ENCODE measurements around the gene RAB11FIP4. TPM values are rescaled to one million over a fixed set of nuclear protein-coding genes. Genes with fewer than 3 reads are reported as not detected.

RAB11FIP4 gene
- total and polyA plus RNA-seq, 2 of the 13 experiments (the other 11 are each of a cell fraction or from before 2014, with no cell fraction given): 28.0 to 89.3 TPM

DNA sequence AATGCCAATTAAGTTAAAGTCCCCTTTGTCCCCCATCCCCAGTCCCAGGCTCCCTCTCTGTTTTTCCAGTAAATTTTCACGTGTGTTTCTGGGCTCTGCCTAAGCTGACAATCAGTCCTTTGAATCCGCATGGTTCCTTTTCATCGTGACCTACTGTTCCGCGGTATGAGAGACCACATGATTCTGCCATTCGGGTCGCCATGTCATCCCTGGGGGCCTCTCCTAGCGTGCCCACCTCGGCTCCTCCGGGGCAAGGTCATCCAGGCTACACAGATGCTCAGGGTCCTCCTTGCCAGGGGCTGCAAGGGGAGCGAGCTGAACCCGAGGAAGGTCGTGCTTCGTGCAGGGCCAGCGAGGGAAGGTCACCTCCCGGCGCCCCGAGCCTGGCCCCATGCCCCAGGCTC, 157.6 kb downstream of the RAB11FIP4 start (continued):
- TF ChIP-seq, protein P1, sequence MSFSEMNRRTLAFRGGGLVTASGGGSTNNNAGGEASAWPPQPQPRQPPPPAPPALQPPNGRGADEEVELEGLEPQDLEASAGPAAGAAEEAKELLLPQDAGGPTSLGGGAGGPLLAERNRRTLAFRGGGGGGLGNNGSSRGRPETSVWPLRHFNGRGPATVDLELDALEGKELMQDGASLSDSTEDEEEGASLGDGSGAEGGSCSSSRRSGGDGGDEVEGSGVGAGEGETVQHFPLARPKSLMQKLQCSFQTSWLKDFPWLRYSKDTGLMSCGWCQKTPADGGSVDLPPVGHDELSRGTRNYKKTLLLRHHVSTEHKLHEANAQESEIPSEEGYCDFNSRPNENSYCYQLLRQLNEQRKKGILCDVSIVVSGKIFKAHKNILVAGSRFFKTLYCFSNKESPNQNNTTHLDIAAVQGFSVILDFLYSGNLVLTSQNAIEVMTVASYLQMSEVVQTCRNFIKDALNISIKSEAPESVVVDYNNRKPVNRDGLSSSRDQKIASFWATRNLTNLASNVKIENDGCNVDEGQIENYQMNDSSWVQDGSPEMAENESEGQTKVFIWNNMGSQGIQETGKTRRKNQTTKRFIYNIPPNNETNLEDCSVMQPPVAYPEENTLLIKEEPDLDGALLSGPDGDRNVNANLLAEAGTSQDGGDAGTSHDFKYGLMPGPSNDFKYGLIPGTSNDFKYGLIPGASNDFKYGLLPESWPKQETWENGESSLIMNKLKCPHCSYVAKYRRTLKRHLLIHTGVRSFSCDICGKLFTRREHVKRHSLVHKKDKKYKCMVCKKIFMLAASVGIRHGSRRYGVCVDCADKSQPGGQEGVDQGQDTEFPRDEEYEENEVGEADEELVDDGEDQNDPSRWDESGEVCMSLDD (CRISPR knock-in tag; IDR thresholded peaks at IDR 0.05; ENCODE audit: borderline replicate concordance): peak; percentile 15; the same call in 1 of the 2 replicates
- TF ChIP-seq ZNF768 (CRISPR knock-in tag; IDR thresholded peaks at IDR 0.05) (peak; percentile 8; the same call in 1 of the 2 replicates), TBX2 (CRISPR knock-in tag; IDR thresholded peaks at IDR 0.05; ENCODE audit: borderline replicate concordance) (0 out of 2 replicates have a peak, but pooled peaks have one; percentile 11), PHF8 (CRISPR knock-in tag; IDR thresholded peaks at IDR 0.05) (no peak), EEA1 (CRISPR knock-in tag; IDR thresholded peaks at IDR 0.05; ENCODE audit: borderline replicate concordance) (peak; percentile 31; the same call in 1 of the 2 replicates), LCORL (IDR thresholded peaks at IDR 0.05) (no peak), LCORL (CRISPR knock-in tag; IDR thresholded peaks at IDR 0.05) (0 out of 2 replicates have a peak, but pooled peaks have one; percentile 43), ATAD3A (CRISPR knock-in tag; IDR thresholded peaks at IDR 0.05) (no peak), MXI1 (IDR thresholded peaks at IDR 0.05; ENCODE audit: borderline replicate concordance, low read depth, low read length) (0 out of 3 replicates have a peak, but pooled peaks have one; percentile 18), SP2 (CRISPR knock-in tag; IDR thresholded peaks at IDR 0.05) (no peak), FOXC1 (CRISPR knock-in tag; IDR thresholded peaks at IDR 0.05; ENCODE audit: borderline replicate concordance) (0 out of 2 replicates have a peak, but pooled peaks have one; percentile 1), CCDC6 (CRISPR knock-in tag; IDR thresholded peaks at IDR 0.05) (no peak), NCOA2 (CRISPR knock-in tag; IDR thresholded peaks at IDR 0.05) (no peak), ZNF589 (CRISPR knock-in tag; conservative IDR thresholded peaks at IDR 0.05) (0 out of 2 replicates have a peak, but pooled peaks have one; percentile 41)
- TF ChIP-seq, protein P2, sequence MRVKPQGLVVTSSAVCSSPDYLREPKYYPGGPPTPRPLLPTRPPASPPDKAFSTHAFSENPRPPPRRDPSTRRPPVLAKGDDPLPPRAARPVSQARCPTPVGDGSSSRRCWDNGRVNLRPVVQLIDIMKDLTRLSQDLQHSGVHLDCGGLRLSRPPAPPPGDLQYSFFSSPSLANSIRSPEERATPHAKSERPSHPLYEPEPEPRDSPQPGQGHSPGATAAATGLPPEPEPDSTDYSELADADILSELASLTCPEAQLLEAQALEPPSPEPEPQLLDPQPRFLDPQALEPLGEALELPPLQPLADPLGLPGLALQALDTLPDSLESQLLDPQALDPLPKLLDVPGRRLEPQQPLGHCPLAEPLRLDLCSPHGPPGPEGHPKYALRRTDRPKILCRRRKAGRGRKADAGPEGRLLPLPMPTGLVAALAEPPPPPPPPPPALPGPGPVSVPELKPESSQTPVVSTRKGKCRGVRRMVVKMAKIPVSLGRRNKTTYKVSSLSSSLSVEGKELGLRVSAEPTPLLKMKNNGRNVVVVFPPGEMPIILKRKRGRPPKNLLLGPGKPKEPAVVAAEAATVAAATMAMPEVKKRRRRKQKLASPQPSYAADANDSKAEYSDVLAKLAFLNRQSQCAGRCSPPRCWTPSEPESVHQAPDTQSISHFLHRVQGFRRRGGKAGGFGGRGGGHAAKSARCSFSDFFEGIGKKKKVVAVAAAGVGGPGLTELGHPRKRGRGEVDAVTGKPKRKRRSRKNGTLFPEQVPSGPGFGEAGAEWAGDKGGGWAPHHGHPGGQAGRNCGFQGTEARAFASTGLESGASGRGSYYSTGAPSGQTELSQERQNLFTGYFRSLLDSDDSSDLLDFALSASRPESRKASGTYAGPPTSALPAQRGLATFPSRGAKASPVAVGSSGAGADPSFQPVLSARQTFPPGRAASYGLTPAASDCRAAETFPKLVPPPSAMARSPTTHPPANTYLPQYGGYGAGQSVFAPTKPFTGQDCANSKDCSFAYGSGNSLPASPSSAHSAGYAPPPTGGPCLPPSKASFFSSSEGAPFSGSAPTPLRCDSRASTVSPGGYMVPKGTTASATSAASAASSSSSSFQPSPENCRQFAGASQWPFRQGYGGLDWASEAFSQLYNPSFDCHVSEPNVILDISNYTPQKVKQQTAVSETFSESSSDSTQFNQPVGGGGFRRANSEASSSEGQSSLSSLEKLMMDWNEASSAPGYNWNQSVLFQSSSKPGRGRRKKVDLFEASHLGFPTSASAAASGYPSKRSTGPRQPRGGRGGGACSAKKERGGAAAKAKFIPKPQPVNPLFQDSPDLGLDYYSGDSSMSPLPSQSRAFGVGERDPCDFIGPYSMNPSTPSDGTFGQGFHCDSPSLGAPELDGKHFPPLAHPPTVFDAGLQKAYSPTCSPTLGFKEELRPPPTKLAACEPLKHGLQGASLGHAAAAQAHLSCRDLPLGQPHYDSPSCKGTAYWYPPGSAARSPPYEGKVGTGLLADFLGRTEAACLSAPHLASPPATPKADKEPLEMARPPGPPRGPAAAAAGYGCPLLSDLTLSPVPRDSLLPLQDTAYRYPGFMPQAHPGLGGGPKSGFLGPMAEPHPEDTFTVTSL (CRISPR knock-in tag; IDR thresholded peaks at IDR 0.05; ENCODE audit: borderline replicate concordance): no peak
- TF ChIP-seq, protein P3, sequence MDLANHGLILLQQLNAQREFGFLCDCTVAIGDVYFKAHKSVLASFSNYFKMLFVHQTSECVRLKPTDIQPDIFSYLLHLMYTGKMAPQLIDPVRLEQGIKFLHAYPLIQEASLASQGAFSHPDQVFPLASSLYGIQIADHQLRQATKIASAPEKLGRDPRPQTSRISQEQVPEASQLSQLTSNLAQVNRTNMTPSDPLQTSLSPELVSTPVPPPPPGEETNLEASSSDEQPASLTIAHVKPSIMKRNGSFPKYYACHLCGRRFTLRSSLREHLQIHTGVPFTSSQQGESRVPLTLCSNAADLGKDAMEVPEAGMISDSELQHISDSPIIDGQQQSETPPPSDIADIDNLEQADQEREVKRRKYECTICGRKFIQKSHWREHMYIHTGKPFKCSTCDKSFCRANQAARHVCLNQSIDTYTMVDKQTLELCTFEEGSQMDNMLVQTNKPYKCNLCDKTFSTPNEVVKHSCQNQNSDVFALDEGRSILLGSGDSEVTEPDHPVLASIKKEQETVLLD (CRISPR knock-in tag; IDR thresholded peaks at IDR 0.05; ENCODE audit: low read depth): no peak
- TF ChIP-seq, protein P4, sequence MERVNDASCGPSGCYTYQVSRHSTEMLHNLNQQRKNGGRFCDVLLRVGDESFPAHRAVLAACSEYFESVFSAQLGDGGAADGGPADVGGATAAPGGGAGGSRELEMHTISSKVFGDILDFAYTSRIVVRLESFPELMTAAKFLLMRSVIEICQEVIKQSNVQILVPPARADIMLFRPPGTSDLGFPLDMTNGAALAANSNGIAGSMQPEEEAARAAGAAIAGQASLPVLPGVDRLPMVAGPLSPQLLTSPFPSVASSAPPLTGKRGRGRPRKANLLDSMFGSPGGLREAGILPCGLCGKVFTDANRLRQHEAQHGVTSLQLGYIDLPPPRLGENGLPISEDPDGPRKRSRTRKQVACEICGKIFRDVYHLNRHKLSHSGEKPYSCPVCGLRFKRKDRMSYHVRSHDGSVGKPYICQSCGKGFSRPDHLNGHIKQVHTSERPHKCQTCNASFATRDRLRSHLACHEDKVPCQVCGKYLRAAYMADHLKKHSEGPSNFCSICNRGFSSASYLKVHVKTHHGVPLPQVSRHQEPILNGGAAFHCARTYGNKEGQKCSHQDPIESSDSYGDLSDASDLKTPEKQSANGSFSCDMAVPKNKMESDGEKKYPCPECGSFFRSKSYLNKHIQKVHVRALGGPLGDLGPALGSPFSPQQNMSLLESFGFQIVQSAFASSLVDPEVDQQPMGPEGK (CRISPR knock-in tag; IDR thresholded peaks at IDR 0.05): peak; percentile 50; the same call in 1 of the 2 replicates

Measured in HepG2 (cell line).